ENCODE results near the gene STRC.

DNA sequence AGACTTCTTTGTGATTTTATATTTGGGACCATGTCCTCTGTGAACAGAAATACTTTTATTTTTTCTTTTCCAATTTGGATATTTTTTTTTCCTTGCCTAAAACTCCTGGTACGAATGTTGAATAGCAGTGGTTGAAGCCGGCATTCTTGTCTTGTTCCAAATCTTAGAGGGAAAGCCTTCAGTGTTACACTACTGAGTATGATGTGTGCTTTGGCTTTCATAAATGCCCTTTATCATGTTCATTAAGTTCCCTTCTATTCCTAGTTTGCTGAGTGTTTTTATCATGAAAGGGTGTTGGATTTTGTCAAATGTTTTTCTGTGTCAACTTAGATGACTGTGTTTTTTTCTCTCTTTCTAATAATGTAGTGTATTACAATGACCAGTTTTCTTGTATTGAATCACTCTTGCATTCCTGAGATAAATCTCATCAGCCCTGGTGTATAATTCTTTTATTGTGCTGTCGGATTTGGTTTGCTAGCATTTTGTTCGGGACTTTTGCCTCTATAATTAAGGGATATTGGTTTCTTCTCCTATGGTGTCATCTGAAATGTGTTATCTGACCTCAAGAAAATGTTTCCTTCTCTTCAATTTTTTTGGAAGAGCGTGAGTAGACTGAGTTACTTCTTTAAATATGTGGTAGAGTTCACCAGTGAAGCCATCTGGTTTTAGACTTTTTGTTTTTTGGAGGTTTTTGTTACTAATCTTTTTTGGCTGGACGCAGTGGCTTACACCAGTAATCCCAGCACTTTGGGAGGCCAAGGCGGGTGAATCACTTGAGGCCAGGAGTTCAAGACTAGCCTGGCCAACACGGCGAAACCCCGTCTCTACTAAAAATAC is 67.9 kb downstream of the STRC start:
- TF ChIP-seq, protein P1, sequence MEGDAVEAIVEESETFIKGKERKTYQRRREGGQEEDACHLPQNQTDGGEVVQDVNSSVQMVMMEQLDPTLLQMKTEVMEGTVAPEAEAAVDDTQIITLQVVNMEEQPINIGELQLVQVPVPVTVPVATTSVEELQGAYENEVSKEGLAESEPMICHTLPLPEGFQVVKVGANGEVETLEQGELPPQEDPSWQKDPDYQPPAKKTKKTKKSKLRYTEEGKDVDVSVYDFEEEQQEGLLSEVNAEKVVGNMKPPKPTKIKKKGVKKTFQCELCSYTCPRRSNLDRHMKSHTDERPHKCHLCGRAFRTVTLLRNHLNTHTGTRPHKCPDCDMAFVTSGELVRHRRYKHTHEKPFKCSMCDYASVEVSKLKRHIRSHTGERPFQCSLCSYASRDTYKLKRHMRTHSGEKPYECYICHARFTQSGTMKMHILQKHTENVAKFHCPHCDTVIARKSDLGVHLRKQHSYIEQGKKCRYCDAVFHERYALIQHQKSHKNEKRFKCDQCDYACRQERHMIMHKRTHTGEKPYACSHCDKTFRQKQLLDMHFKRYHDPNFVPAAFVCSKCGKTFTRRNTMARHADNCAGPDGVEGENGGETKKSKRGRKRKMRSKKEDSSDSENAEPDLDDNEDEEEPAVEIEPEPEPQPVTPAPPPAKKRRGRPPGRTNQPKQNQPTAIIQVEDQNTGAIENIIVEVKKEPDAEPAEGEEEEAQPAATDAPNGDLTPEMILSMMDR (conservative IDR thresholded peaks at IDR 0.05; ENCODE audit: low read depth, low read length), result no peak
- TF ChIP-seq EZH2phosphoT487 (IDR thresholded peaks at IDR 0.05; ENCODE audit: borderline replicate concordance, low read length), result no peak
